IPS-18a (cell line): ENCODE measurements around the gene ZNF554.

Source experiments
- H3K27ac ChIP-seq: one replicate; pipeline ENCODE4 v1.5.1; 2013; ENCODE audit warnings: low read length
- H3K27me3 ChIP-seq: one replicate; pipeline ENCODE4 v1.6.1; 2013; ENCODE audit warnings: mild to moderate bottlenecking, low read length; ENCODE audit not compliant: control insufficient read depth, insufficient read depth
- H3K36me3 ChIP-seq: one replicate; pipeline ENCODE4 v1.6.1; 2013; ENCODE audit warnings: low read depth, low read length; ENCODE audit not compliant: control insufficient read depth
- H3K4me1 ChIP-seq: one replicate; pipeline ENCODE4 v1.6.1; 2013; ENCODE audit warnings: low read depth, low read length; ENCODE audit not compliant: control insufficient read depth
- H3K4me3 ChIP-seq: one replicate; pipeline ENCODE4 v1.5.1; 2013; ENCODE audit warnings: low read length
- H3K9ac ChIP-seq: one replicate; pipeline ENCODE4 v1.6.1; 2013; ENCODE audit warnings: mild to moderate bottlenecking, low read length, moderate library complexity
- H3K9me3 ChIP-seq: one replicate; pipeline ENCODE4 v1.6.1; 2013; ENCODE audit warnings: low read depth, low read length; ENCODE audit not compliant: control insufficient read depth

ZNF554 gene

DNA sequence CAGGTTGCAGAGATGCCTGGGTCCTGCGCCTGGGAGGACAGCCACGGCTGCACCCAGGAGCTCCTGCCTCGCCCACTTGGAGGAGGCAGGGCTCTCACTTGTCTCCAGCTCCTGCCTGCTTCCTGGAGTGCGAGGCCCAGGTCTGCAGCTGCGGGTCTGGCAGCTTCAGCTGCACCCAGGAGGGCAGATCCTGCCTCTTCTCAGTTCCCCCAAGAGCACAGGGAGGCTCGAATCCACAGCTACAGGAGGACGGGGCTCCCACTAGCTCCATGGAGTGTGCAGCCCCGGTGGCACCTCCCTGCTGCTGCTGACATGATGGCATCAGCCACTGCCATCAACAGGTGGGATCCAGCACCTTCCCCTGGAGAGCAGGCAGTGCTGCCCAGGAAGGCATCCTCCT, 4.5 kb downstream of the ZNF554 start:
- Histone ChIP-seq H3K4me1 (no peaks in the 10 kb centered on the region), H3K9me3 (no peaks in the 10 kb centered on the region), H3K4me3 (no peak overlapping the region), H3K27me3 (no peaks in the 10 kb centered on the region), H3K9ac (no peak overlapping the region), H3K27ac (no peak overlapping the region), H3K36me3 (no peaks in the 10 kb centered on the region)

DNA sequence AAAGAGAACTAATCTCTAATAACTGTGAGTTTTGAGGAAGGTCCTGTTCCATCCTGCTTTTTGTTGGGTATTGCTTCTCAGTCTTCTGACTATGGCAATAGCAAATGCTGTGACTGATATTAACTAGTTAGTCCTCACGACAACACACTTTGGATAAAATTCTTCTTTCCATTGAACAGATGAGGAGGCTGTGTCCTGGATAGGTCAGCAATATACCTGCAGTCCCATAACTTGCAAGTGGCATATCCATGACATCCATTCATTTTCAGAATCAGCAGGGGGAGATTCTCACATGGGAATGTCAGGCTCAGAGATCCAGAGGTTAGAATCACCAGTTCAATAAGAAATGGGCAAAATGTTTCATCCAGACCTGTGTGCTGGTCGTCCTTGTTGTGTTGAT, 7.4 kb downstream of the ZNF554 start:
- no peak overlapping the region for H3K27ac ChIP-seq
- no peak overlapping the region for H3K9ac ChIP-seq
- H3K4me3 ChIP-seq, result no peak overlapping the region
- H3K27me3 ChIP-seq, result no peaks in the 10 kb centered on the region
- no peaks in the 10 kb centered on the region for H3K36me3 ChIP-seq
- peaks cover 3% of the 10 kb centered on the region for H3K9me3 ChIP-seq
- no peaks in the 10 kb centered on the region for H3K4me1 ChIP-seq

- no peak overlapping the region for H3K4me3 ChIP-seq
Measured at GRCh38 chr19:2827840-2828489, 8.3 kb downstream of the ZNF554 start.

DNA sequence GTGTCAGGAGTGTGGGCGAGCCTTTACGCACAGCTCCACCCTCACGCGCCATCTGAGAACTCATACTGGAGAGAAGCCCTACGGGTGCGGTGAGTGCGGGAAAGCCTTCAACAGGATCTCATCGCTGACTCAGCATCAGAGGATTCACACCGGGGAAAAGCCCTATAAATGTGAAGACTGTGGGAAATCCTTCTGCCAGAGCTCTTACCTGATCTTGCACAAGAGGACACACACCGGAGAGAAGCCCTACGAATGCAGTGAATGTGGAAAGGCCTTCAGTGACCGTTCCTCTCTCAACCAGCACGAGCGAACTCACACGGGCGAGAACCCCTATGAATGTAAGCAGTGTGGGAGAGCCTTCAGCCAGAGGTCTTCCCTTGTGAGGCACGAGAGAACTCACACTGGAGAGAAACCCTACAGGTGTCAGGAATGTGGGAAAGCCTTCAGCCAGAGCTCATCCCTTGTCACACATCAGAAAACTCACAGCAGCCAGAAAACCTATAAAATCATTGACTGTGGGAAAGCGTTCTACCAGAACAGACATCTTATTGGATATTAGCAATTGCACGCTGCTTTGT, 14.7 kb downstream of the ZNF554 start:
- H3K4me1 ChIP-seq, result no peaks in the 10 kb centered on the region
- no peak overlapping the region for H3K27ac ChIP-seq
- no peak overlapping the region for H3K9ac ChIP-seq
- peaks cover 39% of the 10 kb centered on the region for H3K9me3 ChIP-seq
- H3K36me3 ChIP-seq, result no peaks in the 10 kb centered on the region
- H3K4me3 ChIP-seq, result no peak overlapping the region
- no peaks in the 10 kb centered on the region for H3K27me3 ChIP-seq

More at GRCh38 chr19:2827840-2828489, 8.3 kb downstream of the ZNF554 start:
- H3K9me3 ChIP-seq, result peaks cover 9% of the 10 kb centered on the region
- no peak overlapping the region for H3K9ac ChIP-seq
- no peaks in the 10 kb centered on the region for H3K4me1 ChIP-seq
- no peaks in the 10 kb centered on the region for H3K36me3 ChIP-seq
- H3K27me3 ChIP-seq, result no peaks in the 10 kb centered on the region
- no peak overlapping the region for H3K27ac ChIP-seq

- no peak overlapping the region for H3K9ac ChIP-seq
- peaks cover 36% of the 10 kb centered on the region for H3K9me3 ChIP-seq
- no peak overlapping the region for H3K27ac ChIP-seq
- no peak overlapping the region for H3K4me3 ChIP-seq
- no peaks in the 10 kb centered on the region for H3K4me1 ChIP-seq
- peaks cover 6% of the 10 kb centered on the region for H3K27me3 ChIP-seq
- no peaks in the 10 kb centered on the region for H3K36me3 ChIP-seq
Measured at GRCh38 chr19:2837430-2837829, 17.8 kb downstream of the ZNF554 start.

- Histone ChIP-seq H3K27ac (no peak within 1 kb of the TSS), H3K36me3 (no peaks in the 10 kb centered on the region), H3K9ac (no peak within 1 kb of the TSS), H3K27me3 (peaks cover 8% of the 10 kb centered on the region), H3K9me3 (peaks cover 9% of the 10 kb centered on the region), H3K4me3 (peak within 1 kb of the TSS; percentile 70), H3K4me1 (no peaks in the 10 kb centered on the region)
Measured at GRCh38 chr19:2840794-2841791, 21.4 kb downstream of the ZNF554 start, which contains the start of gene ZNF555. TSS of gene ZNF555 (plus strand) at chr19:2841475. CDS start at chr19:2841573, 98 bp downstream.

DNA sequence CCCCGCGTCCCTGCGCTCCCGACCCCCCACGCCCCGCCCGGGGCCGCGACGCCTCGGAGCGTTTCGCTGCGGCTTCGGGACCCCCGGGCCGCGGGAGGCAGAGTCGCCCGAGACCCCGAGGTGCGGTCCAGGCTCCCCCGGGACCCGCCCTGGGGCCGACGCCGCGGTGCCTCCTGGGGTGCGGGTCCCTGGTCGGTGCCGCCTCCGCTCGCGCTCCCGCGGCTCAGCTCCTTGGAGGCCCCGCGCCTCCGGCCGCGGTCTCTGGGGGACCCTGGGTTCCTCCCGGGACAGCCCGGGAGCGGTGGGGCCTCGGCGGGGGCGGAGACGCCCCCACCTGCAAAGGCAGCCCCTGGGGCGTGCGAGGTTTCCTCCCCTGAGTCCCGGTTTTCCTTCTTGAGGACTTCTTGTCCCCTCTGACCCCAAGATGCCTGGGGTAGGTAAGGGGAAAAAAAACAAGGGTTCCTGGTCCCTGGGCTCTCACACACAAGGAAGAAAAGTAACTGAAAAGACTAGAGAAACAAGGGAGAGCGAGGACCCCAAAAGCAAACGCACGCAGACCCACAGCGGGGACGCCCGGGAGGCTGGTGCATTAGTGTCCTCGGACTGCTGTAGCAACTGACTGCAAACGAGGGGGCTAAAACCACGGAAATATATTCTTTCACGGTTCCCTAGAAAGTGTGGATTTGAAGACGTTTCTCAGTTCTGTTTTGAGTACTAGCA, 22.3 kb downstream of the ZNF554 start:
- Histone ChIP-seq H3K4me3 (peak overlapping the region; percentile 70), H3K9ac (no peak overlapping the region), H3K36me3 (no peaks in the 10 kb centered on the region), H3K27me3 (peaks cover 8% of the 10 kb centered on the region), H3K4me1 (no peaks in the 10 kb centered on the region), H3K27ac (no peak overlapping the region), H3K9me3 (no peaks in the 10 kb centered on the region)

DNA sequence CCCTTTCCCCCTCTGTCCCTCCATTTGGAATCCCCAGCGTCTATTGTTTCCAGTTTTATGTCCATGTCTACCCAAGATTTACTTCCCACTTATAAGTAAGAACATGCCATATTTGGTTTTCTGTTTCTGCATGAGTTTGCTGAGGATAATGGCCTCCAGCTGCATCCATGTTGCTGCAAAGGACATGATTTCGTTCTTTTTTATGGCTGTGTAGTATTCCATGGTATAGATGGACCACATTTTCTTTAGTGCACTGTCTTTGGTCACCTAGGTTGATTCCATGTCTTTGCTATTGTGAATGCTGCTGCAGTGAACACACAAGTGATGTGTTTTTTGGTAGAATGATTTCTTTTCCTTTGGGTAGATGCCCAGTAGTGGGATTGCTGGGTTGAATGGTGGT, 25.4 kb downstream of the ZNF554 start:
- no peaks in the 10 kb centered on the region for H3K4me1 ChIP-seq
- H3K9me3 ChIP-seq, result peaks cover 7% of the 10 kb centered on the region
- H3K27me3 ChIP-seq, result peaks cover 8% of the 10 kb centered on the region
- no peak overlapping the region for H3K4me3 ChIP-seq
- H3K36me3 ChIP-seq, result no peaks in the 10 kb centered on the region
- H3K27ac ChIP-seq, result no peak overlapping the region
- H3K9ac ChIP-seq, result no peak overlapping the region

DNA sequence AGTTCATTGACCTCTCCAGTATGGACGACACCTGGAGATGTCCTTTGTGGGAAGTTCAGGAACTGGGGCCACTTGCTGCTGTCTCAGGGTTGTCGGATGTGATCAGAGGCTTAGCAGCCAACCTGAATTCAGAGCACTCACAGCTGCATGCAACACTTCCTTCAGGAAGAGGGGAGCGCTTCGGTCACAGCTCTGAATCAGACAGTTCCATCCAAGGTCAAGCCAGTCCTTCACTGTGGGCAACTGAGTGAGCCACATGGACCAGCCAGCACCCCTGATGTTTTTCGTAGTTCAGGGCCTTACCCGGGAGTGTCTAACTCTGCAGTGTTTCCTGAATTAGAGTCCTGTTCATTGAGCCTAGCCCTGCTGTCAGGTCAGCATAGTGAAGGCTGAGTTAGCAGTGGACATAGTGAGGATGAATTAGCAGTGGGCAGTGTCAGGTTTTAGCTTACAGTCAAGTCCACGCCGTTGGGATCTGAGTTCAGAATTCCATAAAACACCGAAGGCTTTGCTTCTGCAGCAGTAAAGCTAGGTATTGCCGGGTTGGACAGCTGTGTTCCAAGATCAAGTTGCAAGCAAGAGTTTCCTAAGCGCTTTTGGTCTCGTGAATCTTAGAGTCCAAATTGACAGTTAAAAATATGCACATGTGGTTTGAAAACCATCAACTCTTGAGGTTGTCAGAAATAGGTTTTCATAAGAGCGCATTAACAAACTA, 26.7 kb downstream of the ZNF554 start:
- H3K36me3 ChIP-seq, result peaks cover 2% of the 10 kb centered on the region
- H3K9ac ChIP-seq, result no peak overlapping the region
- no peak overlapping the region for H3K27ac ChIP-seq
- H3K27me3 ChIP-seq, result peaks cover 8% of the 10 kb centered on the region
- H3K4me1 ChIP-seq, result no peaks in the 10 kb centered on the region
- peaks cover 10% of the 10 kb centered on the region for H3K9me3 ChIP-seq
- H3K4me3 ChIP-seq, result no peak overlapping the region

DNA sequence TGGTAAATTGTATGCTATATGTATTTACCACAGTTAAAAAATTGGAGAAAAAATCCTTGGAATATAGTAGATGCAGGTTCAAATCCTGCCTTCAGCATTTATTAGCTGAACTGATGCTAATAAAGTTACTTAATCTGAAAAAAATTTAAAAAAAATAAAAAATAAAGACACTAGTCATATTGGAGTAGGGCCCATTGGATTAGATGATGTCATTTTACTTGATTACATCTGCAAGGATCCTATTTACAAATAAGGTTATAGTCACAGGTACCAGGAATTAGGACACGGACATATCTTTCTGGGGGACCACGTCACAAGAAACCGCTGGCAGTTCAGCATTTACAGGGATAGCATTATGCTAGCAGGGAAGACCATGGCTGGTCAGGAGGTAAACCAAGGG, 27.8 kb downstream of the ZNF554 start:
- peaks cover 14% of the 10 kb centered on the region for H3K36me3 ChIP-seq
- H3K27ac ChIP-seq, result no peak overlapping the region
- no peak overlapping the region for H3K9ac ChIP-seq
- H3K27me3 ChIP-seq, result peaks cover 1% of the 10 kb centered on the region
- no peaks in the 10 kb centered on the region for H3K4me1 ChIP-seq
- no peak overlapping the region for H3K4me3 ChIP-seq
- peaks cover 15% of the 10 kb centered on the region for H3K9me3 ChIP-seq
